ENCODE measurements around the gene PRG3.

GRCh38 chr11:57344826-57345225 is 36.1 kb downstream of the PRG3 start:
- TF ChIP-seq CTCF (IDR thresholded peaks at IDR 0.05) (no peak), POLR2A (IDR thresholded peaks at IDR 0.05) (no peak)
